GM11168 (cell line): Measurements from ENCODE around the gene MEIOSIN.

Experiments used
- in situ Hi-C: fragments of 300-500 bp; cut with MboI; formaldehyde crosslinking; loops from one replicate; pipeline ENCODE4 v1.12.0; 2022; ENCODE audit warnings: low sequenced_read_pairs; ENCODE audit not compliant: unreplicated experiment

Gene MEIOSIN

DNA sequence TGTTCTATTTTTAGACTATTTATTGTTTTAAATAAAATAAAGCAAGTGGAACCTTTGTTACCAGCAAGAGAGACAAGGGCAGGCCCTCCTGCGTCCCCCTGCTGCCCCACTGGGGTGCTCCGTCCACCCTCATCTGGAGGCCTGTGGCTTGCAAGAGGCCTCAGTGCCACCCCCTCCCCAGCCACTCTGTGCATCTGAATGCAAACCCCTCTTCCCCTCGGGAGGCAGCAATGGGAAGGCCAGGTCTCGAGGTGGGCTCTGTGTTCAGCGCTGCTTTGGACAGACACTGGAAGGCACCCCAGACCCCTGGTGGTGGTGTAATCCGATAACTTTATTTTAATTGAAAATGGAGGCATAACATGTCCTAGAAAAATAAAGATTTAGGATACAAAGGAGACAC, 31.2 kb downstream of the MEIOSIN start:
- in situ Hi-C loops, result no loop called here

DNA sequence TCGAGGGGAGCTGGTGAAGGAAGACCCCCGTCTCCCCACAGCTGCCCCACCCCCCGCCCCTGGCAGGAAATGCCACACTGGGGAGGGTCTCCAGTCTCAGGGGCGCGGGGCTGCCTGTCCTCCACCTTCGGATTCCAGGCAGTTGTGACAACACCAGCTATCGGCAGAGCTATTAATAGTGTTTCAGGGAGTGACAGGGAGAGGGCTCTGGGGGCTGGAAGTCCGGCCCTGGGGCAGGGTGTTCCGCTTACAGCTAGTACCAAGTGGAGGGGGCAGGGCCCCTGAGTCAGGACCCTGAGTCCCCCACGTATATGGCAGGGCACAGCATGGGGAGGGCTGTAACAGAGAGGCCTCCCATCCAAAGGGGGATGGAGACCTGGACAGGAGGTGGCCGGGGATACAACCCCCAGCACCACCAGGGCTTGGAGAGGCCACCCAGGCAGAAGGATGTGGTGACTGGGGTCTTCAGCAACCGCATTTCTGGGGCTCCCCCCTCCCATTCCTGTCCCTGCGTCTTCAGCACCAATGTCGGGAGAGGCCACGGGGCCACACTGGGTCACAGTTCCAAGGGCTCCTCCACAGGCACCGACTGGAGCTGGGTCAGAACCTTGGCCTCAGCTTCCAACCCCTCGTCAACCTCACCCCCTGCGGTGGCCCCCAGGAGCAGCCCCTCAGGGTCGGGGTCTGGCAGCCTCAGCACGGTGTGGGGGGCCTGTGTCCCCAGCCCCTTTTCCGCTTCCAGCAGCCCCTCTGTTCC, 31.9 kb downstream of the MEIOSIN start:
- in situ Hi-C loops, result no loop called here

DNA sequence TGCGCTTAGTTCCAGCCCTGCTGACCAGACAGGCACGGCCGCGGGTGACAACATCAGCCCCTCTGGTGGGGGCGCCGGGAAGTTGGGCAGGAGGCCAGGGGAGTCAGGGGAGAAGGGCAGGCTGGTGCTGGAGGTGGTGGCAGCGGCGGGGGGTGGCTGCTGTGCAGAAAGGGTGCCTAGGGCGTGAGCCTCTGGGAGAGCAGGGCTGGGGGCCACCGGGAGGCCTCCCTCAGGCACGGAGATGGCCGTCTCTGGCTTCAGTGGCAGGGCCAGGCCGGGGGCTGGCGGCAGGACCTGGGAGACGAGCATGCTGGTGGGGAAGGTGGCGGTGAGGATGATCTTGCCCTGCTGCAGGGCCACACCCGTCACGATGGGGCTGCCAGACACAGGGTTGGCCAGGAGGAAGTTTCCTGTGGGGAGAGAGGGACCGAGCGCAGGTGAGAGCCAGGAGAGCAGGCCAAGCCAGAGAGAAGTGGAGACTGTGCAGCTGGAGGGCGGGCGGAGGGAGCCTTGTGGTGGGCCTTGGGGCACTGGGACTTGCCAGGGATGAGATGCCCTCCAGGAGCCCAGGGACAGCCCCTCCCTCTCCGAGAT, 32.6 kb downstream of the MEIOSIN start:
- in situ Hi-C loops, result no loop called here

DNA sequence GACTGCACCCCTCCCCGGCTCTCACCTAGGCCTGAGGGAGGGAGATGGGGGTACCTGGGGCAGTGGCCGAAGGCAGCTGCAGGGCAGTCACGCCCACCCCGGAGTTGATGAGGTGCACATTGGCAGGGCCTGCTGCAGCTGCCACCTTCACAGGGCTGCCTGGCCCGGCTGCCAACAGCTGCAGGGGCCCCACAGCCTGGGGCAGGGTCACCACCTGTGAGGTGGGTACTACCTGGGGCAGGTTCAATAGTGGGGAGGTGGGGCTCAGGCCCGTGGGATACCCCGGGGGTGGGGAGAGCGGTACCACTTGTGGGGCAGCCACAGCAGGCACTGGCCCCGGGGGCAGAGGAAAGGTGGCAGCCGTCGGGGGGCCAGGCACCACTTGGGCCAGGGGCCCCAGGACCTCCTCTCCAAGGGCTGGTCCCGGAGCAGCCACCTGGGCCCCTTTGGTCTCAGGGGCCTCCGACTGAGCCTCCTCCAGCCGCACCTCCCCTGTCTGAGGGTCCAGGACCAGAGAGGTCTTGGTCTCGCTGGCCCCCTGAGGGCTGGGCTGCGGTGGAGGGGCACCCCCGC, 33.1 kb downstream of the MEIOSIN start:
- in situ Hi-C loops, result no loop called here

DNA sequence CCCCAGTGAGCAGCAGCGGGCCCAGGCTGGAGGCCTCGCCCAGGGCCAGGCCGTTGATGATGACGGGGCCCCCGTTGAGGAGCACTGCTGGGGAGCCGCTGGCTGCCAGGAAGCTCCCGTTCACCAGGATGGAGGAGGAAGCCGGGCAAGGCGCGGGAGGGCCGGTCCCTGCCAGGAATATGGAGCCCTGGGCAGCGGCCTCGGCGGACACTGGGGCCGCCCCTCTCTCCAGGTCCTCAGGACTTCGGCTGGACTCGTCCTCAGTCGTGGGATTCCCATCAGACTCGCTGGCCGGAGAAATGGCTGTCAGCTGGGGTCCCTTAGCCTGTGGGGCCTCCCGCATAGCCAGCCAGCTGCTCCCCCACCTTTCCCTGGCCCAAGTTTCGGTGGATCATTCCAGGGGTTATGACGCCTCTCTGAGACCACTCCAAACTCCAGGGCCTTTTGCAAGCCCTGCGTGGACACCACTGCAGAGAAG, 33.7 kb downstream of the MEIOSIN start:
- in situ Hi-C loops, result no loop called here

DNA sequence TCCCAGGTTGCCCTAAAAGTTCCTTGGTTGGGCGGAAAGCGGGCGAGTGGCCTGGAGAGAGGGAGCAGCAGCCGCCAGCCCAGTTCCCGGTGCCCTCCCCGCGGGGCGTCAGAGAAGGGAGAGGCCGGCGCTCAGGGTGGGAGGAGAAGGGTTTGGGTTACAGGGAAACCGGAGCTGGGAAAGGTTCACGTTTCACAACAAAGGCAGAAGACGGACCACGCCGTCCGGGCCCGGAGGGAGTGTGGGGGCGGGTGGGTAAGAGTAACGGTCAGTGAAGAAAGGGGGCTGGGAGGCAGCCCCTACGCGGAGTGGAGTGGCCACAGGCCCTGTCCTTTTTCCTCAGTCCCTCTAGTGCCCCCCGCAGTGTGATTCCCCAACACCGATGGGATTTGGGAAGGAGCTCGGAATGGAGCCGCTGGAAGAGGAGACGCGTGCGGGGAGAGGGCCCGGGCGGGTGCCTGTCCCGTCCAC, 34.2 kb downstream of the MEIOSIN start:
- in situ Hi-C loops, result no loop called here

DNA sequence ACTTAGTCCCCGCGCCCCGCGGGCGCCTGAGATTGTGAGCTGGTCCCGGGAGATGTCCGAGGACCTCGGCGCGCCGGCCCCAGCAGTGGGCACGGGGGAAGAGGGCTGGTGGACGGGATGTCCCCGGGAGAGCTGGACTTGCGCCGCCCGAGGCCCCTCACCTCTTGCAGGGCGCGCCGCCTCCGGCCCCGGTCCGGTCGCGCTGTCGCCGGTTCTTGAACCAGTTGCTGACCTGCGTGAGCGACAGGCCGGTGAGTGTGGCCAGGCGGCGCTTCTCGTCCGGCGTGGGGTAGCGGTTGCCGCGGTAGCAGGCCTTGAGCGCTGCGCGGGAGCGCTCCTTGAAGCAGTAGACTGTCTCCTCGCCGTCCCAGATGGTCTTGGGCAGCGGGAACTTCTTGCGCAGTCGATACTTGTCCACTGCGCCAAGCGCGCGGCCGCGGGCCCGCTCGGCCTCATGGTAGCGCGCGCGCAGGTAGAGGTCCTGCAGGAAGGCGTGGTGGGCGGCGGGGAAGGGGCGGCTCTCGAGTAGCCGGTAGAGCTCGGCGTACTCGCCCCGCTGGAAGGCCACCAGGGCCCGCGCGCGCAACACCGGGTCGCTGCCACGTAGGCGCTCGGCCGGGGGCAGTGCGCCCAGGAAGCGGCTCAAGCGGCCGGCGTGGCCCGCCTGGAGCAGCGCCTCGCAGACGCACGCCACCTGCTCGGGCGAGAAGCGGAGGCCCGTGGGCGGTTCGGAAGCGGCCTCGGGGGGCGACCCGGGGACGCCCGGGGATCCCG, 34.8 kb downstream of the MEIOSIN start:
- in situ Hi-C loops, result no loop called here

DNA sequence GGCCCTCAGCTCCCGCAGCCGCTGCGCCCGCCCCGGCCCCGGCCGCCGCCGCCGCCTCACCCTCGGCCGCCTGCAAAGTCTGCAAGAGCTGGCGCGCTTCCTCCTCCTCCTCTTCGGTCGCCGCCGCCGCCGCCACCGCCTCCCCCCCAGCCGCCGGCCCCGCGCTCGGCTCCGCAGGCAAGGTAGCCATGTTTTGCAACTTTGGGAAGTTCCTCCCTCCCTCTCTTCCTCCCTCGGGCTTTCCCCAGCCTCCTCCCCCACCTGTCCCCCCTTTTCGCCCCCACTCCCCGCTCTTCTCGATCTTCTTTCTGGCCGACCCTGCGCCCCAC, 35.4 kb downstream of the MEIOSIN start:
- in situ Hi-C loops, result no loop called here

DNA sequence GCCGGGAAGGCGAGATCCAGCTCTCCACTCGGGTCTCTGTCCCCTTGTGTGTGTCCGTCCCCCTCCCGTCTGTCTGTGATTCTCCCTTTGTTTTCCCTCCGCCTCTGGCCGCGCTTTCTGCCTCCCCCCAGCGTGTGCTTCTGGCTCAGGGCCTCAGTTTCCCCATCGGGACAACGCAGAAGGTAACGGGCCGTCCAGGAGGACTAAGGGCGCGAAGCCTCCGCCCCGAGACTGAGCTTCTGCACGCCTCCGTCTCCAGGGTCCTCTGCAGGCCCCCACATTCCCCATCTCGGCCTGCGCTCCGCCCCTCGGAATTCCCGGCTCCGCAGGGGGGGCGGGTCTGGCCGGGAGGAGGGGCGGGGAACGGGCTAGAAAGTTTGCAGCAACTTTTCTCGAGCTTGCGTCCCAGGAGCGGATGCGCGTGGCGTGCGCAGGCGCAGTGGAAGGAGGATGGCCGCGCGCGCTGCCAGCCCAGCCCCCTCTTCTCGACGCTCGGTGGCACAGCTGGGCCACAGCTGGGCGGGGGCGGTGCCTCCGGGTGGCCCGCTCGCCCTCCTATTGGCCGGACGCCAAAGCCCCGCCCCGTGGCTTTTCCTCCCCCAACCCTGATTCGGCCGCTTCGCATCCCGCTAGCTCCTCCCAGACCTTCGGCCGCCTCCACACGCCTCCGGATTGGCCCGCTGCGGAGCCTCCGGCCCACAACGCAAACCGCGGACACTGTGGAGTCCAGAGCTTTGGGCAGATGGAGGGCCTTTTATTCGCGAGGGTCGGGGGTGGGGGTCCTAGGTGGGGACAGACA, 35.9 kb downstream of the MEIOSIN start, which contains the start of gene SIX5:
SIX5 (minus strand) TSS at position 269 of the 799 bp plus-strand sequence. CDS start 408 bp downstream, outside the sequence.
- in situ Hi-C loops, result no loop called here

DNA sequence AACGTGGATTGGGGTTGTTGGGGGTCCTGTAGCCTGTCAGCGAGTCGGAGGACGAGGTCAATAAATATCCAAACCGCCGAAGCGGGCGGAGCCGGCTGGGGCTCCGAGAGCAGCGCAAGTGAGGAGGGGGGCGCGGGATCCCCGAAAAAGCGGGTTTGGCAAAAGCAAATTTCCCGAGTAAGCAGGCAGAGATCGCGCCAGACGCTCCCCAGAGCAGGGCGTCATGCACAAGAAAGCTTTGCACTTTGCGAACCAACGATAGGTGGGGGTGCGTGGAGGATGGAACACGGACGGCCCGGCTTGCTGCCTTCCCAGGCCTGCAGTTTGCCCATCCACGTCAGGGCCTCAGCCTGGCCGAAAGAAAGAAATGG, 36.6 kb downstream of the MEIOSIN start:
- in situ Hi-C loops, result no loop called here

DNA sequence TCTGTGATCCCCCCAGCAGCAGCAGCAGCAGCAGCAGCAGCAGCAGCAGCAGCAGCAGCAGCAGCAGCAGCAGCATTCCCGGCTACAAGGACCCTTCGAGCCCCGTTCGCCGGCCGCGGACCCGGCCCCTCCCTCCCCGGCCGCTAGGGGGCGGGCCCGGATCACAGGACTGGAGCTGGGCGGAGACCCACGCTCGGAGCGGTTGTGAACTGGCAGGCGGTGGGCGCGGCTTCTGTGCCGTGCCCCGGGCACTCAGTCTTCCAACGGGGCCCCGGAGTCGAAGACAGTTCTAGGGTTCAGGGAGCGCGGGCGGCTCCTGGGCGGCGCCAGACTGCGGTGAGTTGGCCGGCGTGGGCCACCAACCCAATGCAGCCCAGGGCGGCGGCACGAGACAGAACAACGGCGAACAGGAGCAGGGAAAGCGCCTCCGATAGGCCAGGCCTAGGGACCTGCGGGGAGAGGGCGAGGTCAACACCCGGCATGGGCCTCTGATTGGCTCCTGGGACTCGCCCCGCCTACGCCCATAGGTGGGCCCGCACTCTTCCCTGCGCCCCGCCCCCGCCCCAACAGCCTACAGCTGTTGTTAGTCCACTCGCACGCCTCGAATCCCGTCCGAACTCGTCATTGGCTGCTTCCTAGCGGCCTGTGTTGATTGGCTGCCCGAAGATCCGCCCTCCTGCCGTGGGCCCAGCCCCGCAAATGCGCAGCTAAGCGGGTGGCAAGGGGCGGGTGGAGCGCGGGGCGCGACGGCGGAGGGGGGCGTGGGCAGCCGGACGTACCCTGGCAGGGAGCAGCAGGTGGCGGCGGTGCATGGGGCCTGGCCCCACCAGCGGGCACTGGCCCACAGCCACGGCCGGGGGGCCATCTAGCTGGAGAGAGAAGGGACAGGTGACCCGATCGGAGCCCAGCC, 37.2 kb downstream of the MEIOSIN start:
- in situ Hi-C loops, result no loop called here

DNA sequence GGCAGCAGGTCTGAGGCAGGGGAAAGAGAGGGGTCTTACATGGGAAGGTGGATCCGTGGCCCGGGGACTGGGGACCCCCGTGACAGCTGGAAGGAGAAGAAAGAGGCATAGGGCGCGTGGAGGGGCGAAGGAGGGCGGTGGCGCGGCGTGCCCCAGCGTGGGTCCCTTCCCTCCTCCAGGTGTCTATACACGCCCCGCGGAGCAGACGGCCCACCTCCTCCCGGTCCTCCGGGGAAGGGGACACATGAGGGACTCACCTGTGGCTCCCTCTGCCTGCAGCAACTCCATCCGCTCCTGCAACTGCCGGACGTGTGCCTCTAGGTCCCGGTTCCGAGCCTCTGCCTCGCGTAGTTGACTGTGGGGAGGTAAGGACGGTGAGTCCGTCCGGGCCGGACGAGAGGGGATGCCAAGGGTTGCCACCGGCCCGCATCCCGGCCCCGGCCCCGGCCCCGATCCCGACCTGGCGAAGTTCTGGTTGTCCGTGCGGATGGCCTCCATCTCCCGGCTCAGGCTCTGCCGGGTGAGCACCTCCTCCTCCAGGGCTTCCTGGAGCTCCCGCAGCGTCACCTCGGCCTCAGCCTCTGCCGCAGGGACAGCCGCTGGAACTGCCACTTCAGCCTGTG, 38.2 kb downstream of the MEIOSIN start:
- in situ Hi-C loops, result no loop called here

DNA sequence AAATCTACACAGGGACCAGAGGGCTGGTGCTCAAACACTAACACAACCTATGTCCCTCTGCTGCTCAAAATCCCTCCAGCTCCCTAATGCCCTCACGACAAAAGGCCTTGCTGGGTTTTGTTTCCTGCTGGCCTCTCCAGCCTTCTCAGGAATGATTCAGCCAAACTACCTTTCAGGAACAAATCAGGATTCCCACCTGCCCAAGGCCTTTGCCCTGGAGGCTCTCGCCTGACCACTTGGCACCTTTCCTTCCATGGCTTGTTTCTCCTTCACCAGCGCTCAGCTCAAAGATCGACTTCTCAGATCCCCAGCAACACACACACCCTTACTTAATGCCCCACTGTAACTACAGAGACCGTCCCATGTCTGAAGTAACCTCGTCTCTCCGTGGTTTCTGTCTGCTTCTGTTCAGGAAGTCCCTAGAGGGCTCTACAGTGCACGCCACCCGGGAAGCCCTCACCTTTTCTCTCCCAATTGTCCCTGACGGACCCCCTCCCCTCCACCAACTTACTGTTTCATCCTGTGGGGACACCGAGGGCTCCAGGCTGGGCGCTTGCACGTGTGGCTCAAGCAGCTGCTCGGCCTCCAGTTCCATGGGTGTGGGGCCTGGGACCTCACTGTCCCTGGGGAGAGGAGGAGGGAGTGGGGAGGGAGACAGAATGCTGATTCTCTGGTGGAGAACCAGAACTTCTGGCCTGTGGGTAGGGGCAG, 39.0 kb downstream of the MEIOSIN start:
- in situ Hi-C loops, result no loop called here

DNA sequence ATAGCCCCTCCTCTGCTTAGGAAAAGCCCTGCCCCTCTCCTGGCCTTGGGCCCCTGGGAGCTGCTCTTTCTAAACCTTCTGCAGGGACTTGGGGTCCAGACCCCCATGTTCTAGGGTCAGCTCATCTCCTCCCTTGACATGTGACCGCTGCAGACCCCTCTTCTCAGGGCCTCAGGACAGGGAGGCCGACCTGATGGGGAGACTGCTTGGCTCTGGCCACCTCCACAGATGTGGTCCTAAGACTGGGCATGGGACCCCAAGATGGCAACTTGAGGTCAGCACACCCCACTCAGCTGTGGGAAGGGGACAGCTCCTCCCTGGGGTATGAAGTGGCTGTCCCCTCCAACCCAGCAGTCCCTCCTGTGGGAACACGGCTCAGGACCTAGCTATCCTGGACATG, 39.7 kb downstream of the MEIOSIN start:
- in situ Hi-C loops, result no loop called here

DNA sequence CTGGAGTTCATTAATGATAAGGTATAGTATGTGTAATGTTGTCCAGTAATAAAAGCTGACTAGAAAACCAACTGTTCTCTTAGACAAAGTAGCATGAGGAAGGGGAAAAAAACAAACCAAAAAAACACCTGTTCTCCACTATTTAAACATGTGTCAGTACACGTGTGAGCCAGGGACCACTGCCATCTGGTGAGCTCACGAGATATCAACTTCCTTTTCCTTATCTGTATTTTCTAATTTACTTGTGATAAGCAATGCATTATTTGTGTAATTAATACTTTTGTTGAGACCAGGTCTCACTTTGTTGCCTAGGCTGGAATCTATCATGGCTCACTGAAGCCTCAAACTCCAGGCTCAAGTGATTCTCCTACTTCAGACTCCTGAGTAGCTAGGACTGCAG, 40.1 kb downstream of the MEIOSIN start:
- in situ Hi-C loops, result no loop called here

DNA sequence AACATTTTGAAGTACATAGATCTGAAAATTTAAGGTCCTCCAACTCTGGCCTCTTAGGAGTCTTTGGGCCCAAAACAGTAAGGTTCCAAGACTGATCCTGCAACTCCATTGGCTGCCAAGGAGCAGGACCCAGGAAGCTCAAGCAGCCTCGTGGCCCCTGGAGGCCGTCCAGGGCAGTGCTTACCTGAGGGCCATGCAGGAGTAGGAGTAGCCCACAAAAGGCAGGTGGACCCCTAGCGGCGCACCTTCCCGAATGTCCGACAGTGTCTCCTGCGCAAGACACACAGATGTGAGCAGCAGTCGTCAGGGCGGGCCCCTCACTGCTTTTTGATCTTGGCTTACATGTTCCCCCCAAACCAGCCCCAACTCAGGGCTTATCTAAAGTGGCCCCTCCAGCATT, 41.5 kb downstream of the MEIOSIN start:
- in situ Hi-C loops, result no loop called here

DNA sequence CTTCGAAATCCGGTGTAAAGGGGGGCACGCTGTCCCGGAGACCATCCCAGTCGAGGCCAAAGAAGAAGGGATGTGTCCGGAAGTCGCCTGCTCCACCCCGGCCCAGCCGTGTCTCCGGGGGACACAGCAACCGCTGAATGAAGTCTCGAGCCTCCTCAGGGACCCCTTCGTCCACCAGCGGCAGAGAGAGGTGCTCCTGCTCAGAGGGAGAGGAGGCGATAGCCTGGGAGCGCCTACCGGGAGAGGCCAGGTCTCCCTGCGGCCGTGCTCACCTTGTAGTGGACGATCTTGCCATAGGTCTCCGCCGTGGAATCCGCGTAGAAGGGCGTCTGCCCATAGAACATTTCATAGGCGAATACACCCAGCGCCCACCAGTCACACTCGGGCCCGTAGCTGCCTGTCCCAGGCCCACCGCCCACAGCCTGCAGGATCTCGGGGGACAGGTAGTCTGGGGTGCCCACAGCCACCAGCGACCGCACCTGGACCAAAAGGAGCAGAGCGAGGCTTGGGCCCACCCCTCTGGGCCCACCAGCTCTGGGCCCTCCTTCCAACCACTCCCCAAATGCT, 44.2 kb downstream of the MEIOSIN start:
- in situ Hi-C loops, result no loop called here
